Measurements from ENCODE around the gene BLID.

Gene BLID

DNA sequence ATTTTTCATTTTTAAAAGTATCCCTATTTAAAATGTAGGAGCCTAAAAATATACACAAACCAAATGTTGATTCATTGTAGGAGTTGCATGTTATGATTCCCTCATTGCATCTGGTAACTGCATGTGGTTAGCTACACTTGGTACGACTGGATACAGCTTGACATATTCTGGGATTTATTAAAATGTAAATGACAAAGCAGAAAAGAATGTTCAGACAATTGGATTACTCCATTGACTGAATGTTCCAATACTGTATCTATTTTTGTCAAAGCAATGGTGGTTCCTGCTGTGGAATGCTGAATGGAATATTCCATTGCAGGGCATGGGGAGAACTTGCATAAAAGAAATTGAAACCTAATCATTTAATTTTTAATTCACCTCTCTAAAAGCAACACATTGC lies 30.8 kb downstream of the BLID start:
- no peak for DNase-seq (ENCODE audit: low read depth in 2 of 2, low spot score in 1 of 2)

- no peak for DNase-seq (ENCODE audit: low read depth in 2 of 2, low spot score in 1 of 2)
Observed at GRCh38 chr11:122082205-122082604, 33.8 kb downstream of the BLID start.

GRCh38 chr11:122081073-122081472 lies 34.9 kb downstream of the BLID start:
- DNase-seq (ENCODE audit: low read depth in 2 of 2, low spot score in 1 of 2): no peak

- no peak for DNase-seq (ENCODE audit: low read depth in 2 of 2, low spot score in 1 of 2)
Observed at GRCh38 chr11:122077459-122077858, 38.6 kb downstream of the BLID start.

GRCh38 chr11:122076512-122077120 lies 39.4 kb downstream of the BLID start:
- no peak for DNase-seq (ENCODE audit: low read depth in 2 of 2, low spot score in 1 of 2)

DNA sequence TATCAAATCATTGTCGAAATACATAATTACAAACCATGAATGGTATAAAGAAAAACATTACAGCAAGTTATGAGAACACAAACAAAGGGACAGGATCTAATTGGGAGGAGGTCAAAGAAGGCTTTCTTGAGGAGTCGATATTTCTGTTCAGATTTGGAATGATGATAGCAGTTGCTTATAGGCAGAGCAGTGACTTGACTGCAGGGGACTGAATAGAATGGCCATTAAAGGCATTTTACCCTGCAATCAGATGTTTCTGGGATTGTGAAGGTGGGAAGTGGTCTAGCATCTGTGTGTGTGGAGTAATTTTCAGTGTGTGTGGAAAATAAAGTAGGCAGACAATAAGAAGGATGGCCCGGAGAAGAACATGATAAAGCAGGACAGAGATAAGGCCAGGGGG lies 41.0 kb downstream of the BLID start:
- no peak for DNase-seq (ENCODE audit: low read depth in 2 of 2, low spot score in 1 of 2)

GRCh38 chr11:122074022-122074421 lies 42.0 kb downstream of the BLID start:
- no peak for DNase-seq (ENCODE audit: low read depth in 2 of 2, low spot score in 1 of 2)

GRCh38 chr11:122071709-122072202 lies 44.3 kb downstream of the BLID start:
- no peak for DNase-seq (ENCODE audit: low read depth in 2 of 2, low spot score in 1 of 2)

DNA sequence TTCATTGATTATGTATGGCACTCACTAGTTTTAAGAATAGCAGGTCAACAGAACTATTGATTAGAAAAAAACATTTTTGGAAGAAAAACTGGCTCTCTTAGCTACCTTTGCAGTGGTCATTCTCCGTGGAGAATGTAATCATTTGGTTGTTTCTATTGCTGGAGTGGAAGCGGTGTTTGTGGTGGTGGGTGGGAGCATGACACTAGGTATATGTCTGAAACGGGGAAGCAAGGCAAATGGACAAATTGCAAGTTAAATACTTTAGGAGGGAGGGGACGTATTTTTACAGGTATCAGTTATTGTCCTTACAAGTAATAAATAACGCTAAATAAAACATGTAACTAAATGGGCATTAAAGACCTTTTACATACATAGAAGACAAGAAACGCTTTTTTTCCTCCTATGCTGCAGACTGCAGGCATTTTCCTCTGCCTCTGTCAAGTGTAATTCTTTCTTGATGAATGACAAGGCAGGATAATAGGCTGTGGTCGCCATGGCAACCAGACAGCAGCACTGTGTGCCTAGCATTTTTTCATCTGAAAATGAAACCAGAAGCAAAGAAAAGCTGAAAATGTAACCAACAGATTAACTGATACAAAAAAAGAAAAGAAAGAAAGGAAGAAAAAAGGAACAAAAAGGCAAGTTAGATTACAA lies 46.2 kb downstream of the BLID start:
- no peak for DNase-seq (ENCODE audit: low read depth in 2 of 2, low spot score in 1 of 2)

- no peak for DNase-seq (ENCODE audit: low read depth in 2 of 2, low spot score in 1 of 2)
Observed at GRCh38 chr11:122068837-122069236, 47.2 kb downstream of the BLID start.

GRCh38 chr11:122068141-122068540 lies 47.9 kb downstream of the BLID start:
- no peak for DNase-seq (ENCODE audit: low read depth in 2 of 2, low spot score in 1 of 2)
